Right lobe of liver (tissue), 4 donors: Measurements from ENCODE around the gene SEMA6B.

Experiments
- POLR2A ChIP-seq: fragments of 450-650 bp; IDR thresholded peaks from one replicate; pipeline ENCODE4 v1.6.1; 2017; ENCODE audit warnings: antibody characterized with exemption, mild to moderate bottlenecking
- TF ChIP-seq, protein P1 (sequence below), 4 donors: fragments of 200-600 bp in 3 of 4; fragments of 450-650 bp in 1 of 4; IDR thresholded peaks; one replicate each; pipeline versions ENCODE4 v1.5.1 to v1.8.0; 2016 to 2022; ENCODE audit warnings: antibody characterized with exemption in 4 of 4, mild to moderate bottlenecking in 2 of 4
- donor health status: DM: no; HTN: no; CAD: no.
- donor health status: DM: no; HTN: no; CAD: no.
- donor health status: DM: no; HTN: yes; CAD: no.

DNA sequence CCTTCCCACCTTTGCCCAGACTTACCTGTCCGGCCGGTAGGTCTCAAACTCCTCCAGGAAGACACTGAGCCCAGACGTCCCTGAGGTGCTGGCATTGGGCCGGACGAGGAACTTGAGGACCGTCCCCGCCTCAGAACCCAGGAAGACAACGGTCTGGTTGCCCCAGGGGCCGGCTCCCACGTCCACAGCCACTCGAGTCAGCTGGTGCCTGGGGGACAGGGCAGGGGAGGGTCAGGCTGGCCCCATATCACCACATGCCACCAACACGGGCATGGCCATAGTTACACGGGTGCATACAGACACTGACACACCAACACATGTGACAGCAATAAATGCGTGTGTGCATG is 11.3 kb downstream of the SEMA6B start:
- TF ChIP-seq, protein P1, sequence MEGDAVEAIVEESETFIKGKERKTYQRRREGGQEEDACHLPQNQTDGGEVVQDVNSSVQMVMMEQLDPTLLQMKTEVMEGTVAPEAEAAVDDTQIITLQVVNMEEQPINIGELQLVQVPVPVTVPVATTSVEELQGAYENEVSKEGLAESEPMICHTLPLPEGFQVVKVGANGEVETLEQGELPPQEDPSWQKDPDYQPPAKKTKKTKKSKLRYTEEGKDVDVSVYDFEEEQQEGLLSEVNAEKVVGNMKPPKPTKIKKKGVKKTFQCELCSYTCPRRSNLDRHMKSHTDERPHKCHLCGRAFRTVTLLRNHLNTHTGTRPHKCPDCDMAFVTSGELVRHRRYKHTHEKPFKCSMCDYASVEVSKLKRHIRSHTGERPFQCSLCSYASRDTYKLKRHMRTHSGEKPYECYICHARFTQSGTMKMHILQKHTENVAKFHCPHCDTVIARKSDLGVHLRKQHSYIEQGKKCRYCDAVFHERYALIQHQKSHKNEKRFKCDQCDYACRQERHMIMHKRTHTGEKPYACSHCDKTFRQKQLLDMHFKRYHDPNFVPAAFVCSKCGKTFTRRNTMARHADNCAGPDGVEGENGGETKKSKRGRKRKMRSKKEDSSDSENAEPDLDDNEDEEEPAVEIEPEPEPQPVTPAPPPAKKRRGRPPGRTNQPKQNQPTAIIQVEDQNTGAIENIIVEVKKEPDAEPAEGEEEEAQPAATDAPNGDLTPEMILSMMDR (IDR thresholded peaks at IDR 0.05) = no peak
- no peak for TF ChIP-seq POLR2A
